NOMO-1 treated with dmso at 0.1 percent for 144 hours (cell line): Measurements from ENCODE around the gene SLC11A1.

Source experiments
- DNase-seq: peaks from one replicate; lab custom pipeline; 2025; ENCODE audit not compliant: unreplicated experiment; lab: John Stamatoyannopoulos, UW

The SLC11A1 gene

DNA sequence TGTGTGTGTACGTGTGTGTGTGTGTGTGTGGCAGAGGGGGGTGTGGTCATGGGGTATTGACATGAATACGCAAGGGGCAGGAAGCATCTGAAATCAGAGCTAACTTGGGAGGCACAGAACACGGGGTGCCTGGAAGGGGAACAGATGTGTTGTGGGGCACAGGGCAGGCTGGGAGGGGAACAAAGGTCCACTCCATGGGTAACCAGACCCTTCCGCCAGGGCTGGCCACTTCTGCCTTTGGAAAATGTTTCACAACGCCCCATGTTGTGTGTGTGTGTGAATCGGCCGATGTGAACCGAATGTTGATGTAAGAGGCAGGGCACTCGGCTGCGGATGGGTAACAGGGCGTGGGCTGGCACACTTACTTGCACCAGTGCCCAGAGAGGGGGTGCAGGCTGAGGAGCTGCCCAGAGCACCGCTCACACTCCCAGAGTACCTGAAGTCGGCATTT, at the start of gene SLC11A1:
Gene SLC11A1 (plus strand): TSS at position 358 of the 451 bp plus-strand sequence. CDS start 96 bp downstream, outside the sequence.
- DNase-seq: peak; percentile 45

- no peak for DNase-seq
These were observed 49.8 kb upstream of the SLC11A1 start for GRCh38 chr2:218332288-218332687.

DNA sequence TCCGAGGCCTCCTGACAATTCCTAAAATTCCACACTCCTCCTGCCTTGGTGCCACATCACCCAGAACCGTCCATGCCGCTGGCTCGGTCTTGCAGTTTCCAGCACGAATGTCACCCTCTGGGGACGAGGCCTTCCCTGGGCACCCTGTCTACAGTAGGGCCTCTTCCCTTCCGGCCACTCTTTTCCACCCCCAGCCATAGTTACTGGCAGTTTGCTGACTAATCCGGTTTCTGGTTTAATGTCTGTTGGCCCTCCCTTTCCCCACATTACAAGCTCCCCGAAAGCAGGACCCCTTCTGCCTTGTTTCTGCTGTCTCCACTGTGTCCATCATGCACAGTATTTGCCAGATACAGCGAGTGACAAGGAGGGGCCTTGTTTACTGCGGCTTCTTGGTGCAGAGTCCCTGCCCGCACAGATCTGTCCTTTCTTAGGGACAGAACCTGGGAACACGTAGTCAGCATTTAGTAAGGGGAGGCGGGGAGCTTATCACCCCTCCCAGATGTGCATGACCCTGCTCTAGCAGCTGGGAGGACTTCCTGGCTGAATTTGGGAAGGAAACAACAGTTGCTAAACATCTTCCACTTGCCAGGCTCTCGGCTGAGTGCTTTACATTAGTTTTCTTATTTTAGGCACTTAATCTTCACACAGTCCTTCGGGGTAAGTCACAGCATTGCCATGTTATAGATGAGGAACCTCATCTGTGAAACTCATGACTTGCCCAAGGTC, 49.0 kb upstream of the SLC11A1 start:
- peak; percentile 86 for DNase-seq

DNA sequence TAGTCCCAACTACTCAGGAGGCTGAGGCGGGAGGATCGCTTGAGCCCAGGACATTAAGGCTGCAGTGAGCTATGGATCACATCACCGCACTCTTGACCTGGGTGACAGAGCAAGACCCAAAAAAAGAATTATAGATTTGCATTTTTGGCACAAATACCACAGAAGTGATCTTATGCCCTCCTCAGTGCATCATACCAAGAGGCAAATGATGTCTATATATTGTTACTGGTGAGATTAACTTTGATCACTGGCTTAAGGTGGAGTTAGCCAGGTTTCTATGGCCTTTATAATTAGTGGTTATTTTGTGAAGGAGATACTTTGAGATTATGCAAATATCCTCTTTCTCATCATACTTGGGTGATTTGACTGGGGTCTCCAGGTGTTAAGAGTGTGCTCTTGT, 47.5 kb upstream of the SLC11A1 start:
- DNase-seq: no peak

DNA sequence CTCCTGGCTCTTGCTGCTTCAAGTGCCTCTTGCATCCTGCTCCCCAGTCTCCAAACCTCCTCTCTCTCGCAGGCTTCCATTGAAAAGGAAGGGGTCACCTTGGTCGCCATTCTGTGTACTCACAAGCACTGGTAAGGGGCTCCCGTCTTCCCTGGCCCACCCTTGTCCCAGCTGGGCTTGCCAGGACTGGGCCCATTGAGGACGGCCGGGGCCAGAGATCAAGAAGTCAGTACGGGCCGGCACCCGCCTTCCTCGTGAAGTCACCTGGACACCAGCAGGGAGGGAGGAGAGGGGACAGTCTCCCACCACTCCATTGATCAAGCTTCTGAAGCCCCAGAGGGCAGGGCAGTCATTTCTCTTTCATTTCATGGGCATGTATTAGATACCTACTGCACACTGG, 41.4 kb upstream of the SLC11A1 start:
- no peak for DNase-seq

GRCh38 chr2:218341381-218341780, 40.7 kb upstream of the SLC11A1 start:
- no peak for DNase-seq

DNA sequence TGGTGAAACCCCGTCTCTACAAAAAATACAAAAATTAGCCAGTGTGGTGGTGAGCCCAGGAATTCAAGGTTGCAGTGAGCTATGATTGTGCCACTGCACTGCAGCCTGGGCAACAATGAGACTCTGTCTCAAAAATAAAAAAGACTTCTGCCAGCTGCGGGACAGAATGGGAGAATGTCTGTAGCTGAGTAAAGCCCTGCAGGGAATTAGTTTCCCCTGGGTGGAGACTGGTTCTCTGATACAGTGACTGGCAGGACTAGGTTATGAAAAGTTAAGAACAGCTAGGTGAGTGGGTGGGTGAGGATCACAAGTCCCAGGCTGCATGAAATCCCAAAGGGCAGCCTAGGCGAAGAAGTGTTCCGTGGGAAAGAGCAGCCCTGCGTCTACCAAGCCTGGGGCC, 39.2 kb upstream of the SLC11A1 start:
- DNase-seq: no peak

DNA sequence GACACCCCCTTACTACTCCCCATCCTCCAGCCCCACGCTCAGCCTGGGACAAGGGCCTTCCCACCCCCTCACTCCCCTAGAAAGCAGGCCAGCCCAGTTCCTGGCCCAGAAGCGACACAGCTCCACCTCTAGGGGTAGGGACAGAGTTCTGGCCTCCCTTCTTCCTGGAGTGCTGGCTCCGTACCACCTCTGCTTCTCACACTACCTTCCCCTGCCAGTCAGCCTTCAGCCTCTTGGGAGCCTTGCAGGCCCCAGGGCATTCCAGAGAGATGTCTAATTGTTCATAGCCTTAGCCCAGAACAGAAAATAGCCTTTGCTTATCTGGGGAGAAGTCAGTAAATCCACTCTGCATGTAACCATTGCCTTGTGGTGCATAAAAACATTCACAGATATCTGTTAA, 38.5 kb upstream of the SLC11A1 start:
- DNase-seq: no peak

DNA sequence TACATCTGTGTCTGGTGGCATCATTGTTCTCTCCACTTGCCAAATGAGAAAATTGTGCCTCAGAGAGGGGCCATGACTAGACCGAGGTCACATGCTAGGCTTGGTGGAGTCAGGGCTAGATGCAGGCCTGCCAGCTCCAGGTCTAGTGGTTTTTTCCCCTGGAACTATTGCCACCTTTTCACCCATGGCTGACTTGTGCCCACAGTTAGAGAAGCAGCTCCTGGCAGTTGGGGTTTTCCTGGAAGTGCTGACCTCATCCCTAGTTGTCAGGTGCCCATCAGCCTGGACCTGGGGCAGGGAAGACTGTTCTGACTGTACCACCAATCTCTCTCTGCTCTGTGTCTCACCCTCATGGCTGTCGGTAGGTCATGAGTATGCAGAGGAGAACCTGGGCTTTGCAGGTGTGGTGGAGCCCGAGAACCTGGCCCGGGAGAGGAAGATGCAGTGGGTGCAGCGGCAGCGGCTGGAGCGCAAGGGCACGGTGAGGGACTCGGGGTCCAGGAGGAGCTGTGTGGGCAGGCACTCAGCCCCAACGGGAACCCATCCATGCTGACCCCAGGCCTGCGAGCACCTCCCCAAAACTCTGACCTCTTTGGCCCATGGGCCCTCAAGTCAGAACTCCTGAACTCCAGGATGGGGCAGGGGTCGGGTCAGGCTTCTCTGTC, 37.9 kb upstream of the SLC11A1 start:
- no peak for DNase-seq

GRCh38 chr2:218344755-218345417, 37.2 kb upstream of the SLC11A1 start:
- no peak for DNase-seq

DNA sequence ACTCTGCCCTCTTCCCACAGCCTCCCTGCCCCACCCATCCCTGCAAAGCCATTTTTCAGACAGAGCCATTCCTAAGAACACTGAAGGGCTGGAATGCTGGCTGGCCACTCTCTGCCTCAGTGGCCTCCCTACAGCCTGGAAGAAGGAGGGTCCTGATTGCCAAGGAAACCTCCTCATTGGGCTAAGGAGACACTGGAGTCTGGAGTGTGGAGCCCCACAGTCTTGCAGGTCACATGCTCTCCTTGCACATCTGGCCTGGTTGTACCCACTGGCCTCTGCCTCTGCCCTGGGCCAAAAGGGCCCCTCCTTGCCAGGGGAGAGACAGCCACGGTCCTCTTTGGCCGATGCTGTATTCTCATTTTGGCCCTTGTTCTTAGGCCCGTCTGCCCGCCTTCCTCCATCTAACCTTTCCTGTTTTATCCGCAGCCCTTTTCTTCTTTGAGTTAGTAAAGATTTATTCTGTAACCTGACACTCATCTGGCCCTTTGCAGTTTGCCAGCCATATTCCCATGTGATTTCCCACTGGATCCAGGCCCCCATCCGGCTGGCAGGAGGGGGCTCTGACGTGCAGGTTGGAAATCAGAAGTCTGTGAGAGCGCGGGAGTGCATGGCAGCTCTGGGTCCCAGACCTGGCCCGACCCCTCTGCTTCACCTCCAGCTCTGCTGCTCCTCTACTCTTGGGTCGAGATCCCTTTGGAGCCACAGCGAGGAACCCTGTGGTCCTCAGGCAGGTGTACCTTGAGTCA, 36.4 kb upstream of the SLC11A1 start:
- DNase-seq: no peak

DNA sequence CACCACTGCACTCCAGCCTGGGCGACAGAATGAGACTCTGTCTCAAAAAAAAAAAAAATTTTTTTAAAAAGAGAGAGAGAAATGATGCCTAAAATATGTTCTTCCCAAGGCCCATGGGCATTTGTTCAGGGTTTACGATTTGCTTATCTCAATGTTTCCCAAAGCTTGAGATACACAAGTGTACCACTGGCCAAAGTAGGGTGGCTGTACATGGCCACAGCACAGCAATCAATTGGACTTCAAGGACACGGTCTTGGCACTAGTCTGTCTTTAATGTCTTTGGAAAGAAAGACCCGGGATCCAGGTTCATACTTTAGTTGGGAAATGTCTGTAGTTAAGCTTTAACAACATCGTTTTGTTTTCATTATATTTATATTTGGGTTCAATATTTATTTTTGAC, 34.9 kb upstream of the SLC11A1 start:
- DNase-seq: no peak

DNA sequence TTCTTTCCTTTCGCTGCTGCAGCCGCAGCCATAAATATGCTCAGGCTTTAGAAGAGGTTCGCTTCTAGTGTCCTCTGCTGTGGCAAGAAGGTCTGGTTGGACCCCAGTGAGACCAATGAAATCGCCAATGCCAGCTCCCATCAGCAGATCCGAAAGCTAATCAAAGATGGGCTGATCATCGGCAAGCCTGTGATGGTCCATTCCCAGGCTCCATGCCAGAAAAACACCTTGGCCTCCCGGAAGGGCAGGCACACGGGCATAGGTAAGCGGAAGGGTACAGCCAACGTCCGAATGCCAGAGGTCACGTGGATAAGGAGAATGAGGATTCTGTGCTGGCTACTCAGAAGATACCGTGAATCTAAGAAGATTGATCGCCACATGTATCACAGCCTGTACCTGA, 28.0 kb upstream of the SLC11A1 start:
- DNase-seq: no peak

DNA sequence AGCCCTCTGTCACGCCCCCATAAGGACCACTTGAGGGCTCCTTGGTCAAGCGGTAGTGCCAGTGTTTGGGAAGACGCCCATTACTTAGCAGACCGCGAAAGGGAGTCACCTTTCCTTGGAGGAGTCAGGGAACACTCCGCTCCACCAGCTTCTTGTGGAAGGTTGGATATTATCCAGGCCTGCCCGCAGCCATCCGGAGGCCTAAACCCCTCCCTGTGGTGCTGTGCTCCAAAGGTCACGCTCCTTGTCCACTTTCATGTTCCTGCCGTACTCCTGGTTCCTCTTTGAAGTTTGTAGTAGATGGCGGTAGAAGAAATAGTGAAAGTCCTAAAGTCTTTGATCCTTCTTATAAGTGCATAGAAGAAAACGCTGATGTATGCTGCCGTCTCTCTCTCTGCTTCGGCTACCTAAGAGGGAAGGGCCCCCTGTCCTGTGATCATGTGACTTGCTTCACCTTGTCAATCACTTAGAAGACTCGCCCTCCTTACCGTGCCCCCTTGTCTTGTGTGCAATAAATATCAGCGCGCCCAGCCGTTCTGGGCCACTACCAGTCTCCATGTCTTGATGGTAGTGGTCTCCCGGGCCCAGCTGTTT, 27.1 kb upstream of the SLC11A1 start:
- DNase-seq: no peak

DNA sequence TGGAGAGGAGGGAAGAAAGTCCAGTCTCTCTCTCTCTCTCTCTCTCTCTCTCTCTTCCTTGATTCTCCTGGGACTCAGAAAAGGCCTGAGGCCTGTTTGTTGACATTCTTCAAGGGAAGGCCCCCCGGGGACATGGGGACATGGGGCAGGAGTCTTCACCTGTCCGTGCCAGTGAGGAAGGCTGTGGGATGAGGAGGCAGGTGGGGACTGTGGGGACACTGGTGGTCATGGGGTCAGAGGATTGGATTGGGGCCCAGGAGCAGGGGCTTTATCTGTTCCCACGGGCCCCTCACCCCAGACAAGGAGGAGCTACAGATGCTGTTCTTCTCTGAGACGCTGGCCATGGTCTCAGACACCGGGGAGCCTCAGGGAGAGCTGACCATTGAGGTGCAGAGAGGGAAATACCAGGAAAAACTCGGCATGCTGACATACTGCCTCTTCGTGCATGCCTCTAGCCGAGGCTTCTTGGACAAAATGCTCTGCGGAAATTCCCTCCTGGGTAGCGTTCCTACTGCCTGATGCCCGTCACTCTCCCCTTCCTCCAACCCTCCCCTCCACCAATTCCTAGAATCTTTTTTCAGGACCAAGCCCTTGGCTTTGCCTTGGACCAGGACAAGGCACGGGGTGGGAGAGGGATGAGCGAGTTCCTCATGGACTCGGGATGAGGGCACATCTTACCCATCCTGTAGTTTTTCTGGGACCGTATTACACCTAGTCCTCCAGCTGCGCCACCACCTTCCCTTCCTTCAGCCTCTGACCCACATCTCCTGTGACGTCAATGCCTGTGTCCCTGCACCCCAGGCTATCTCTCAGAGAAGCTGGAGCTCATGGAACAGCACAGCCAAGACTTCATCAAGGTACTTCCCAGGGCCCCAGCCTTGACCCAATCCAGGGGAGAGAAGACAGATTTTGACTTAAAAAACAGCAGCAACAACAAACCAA, 24.6 kb upstream of the SLC11A1 start:
- no peak for DNase-seq

DNA sequence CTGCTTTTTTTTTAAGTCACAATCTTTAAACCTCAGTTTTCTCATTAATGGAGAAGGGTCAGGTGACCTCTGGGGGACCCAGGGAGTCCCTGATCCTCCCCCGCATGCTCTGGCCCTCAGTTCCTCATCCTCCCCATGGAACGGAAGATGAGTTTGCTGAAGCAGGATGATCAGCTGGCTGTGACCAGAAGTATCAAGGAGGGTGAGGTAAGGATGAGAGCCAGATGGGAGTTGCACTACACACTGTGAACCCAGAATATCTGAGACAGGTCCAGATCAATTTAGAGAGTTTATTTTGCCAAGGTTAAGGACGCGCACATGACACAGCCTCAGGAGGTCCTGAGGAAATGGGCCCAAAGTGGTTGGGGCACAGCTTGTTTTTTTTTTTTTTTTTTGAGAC, 21.6 kb upstream of the SLC11A1 start:
- DNase-seq: no peak

- DNase-seq: no peak
These were observed 19.5 kb upstream of the SLC11A1 start for GRCh38 chr2:218362606-218363005.

DNA sequence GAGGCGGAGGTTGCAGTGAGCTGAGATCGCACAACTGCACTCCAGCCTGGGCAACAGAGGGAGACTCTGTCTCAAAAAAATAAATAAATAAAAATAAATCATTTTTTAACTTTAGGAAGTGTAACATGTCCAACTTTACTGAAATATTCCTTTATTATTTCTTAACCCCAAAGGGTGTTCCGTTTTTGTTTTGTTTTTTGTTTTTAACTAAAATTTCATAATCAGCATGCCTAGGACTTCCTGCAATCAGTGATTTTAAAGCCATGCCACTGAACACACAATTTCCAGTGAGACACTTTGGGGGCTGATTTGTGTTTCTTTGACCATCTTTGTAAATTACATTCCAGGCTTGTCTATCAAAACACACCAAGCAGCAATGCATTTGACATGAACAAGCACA, 18.3 kb upstream of the SLC11A1 start:
- no peak for DNase-seq

DNA sequence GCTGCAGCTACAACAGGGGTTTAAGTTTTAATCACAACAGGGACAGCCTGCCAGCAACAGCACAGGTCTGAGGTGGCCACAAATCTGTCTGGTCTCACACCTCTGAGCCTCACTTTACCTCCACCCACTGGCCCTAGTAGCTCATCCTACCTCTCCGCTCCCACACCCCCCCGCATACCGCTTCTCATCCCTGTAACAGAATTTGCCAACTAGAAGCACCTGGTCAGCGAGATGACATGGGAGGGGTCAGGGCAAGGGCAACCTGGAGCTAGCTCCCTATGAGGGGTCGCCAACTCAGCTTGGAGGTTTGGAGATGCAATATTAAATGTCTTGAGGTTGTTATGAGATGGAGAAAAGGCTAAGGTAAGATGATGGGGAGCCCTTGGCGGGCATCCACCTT, 17.9 kb upstream of the SLC11A1 start:
- no peak for DNase-seq
